Fibroblast of villous mesenchyme (primary cell): Measurements from ENCODE around the gene HCN3. TPM values are rescaled to one million over a fixed set of nuclear protein-coding genes. Genes with fewer than 3 reads are reported as not detected.

Source experiments
- DNase-seq: peaks from one replicate; pipeline ENCODE4 v3.0.0-alpha.2; 2010; ENCODE audit warnings: low read depth
- H3K4me3 ChIP-seq: 2 replicates; pipeline ENCODE4 v1.5.1; 2011; ENCODE audit warnings: low read depth, mild to moderate bottlenecking, low read length
- total RNA-seq: library from RNA; depleted of rRNA; stranded (reverse); fragments of >200 nt; gene quantifications from 2 replicates; pipeline ENCODE4 v1.2.3, GENCODE V29; 2012
- TF ChIP-seq, protein P1 (sequence below): IDR thresholded peaks from 2 replicates; pipeline ENCODE4 v1.5.1; 2012; ENCODE audit warnings: low read depth, mild to moderate bottlenecking, low read length; ENCODE audit not compliant: insufficient read depth

HCN3 gene
- total RNA-seq, 1 donor, result 0.86 TPM

DNA sequence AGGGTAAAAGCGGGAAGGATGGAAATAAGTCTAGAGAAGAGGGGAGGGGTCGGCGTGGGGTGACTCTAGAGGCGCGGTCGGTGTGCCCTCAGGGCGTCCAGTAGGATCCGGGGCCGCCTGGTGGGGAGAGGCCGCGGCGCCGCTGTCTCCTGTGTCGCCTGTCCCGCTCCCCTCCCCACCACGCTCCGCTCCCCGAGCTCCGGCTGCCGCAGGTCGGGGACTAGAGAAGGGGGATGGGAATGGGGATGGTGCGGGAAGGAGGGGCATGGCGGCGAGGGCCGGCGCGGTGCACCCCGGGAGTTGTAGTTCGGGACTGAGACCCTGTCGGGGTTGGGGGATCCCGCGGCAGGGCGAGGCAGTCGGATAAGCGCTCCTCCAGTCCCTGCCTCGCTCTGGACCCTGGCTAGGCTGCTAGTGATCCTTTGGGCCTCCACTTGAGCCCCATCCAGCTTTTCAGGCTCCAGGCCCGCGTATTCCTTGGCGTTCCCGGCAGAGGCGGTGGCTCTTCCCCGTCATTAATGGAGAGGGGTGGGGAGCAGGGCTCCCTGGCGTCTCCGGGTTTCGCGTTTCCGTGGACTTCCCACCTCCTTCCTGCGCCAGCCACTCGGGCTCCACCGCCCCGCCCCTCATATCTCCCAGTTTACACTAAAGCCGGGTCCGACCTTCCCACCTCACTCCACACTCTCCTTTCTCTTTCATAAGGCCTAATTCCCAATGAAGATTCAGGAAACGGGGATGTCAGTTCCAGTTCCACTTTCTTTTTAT lies 21.8 kb upstream of the HCN3 start, which contains the start of gene ENTREP3:
Gene ENTREP3 (minus strand): TSS at position 241 of the 765 bp plus-strand sequence. CDS start 606 bp downstream, outside the sequence.
- TF ChIP-seq, protein P1, sequence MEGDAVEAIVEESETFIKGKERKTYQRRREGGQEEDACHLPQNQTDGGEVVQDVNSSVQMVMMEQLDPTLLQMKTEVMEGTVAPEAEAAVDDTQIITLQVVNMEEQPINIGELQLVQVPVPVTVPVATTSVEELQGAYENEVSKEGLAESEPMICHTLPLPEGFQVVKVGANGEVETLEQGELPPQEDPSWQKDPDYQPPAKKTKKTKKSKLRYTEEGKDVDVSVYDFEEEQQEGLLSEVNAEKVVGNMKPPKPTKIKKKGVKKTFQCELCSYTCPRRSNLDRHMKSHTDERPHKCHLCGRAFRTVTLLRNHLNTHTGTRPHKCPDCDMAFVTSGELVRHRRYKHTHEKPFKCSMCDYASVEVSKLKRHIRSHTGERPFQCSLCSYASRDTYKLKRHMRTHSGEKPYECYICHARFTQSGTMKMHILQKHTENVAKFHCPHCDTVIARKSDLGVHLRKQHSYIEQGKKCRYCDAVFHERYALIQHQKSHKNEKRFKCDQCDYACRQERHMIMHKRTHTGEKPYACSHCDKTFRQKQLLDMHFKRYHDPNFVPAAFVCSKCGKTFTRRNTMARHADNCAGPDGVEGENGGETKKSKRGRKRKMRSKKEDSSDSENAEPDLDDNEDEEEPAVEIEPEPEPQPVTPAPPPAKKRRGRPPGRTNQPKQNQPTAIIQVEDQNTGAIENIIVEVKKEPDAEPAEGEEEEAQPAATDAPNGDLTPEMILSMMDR, result no peak
- H3K4me3 ChIP-seq, result peak within 1 kb of the TSS; percentile 85
- peak; percentile 90 for DNase-seq

DNA sequence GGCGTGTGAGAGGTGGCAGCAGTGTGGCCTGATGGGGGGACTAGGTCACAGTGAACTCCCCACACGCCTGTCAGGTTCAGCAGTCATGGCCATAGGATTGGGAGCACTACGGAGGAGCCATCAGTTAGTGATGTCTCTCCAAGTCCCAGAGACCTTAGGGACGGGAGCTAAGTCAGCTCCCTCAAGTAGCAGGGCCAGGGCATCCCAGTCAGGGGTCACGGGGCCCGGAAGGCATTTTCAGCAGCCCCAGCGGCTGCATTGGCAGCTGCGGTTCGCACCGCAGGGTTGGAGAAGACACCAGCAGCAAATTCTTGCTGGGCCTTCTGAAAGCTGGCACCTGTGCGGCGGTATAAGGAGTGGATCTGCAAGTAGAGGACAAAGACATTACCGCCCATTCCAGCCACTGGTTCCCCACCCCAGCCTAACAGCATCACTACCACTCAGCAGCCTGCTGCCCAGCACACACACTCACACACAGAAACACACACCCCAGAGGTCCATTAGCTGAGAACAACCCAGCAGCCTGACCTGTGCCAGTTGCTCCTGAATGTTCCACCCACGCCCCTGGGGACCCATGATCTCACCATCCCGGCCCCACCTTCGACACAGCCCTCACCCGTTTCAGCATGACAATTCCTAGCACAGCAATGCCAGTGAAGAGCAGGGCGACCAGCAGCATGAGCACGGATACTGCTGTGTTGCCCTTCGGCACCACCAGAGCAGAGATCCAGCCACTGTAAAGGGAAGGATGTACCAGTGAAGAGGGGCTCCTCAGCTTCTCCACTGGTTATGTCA lies 21.0 kb upstream of the HCN3 start:
- DNase-seq, result no peak
- TF ChIP-seq, protein P1, result no peak

DNA sequence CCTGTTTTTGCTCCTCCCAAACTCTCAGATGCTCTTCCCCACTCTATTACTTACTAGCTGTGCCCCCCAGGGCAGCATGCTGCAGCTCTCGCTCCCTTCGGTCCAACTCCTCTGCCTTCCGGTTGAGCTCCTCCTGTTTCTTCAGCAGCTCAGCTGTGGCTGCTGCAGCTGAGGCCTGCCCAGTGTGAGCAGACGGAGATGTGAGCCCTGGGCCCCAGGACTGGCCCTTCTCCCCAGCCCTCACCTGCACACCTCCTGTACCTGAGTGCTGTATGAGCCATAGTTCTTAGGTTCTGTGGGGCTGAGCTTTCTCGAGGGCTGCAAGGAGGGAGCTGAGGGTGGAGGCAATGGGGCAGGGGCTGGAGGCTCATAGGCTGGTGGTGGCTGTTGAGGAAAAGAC lies 17.0 kb upstream of the HCN3 start:
- no peak for DNase-seq

More for the DNA sequence above, 21.0 kb upstream of the HCN3 start:
- peak overlapping the region; percentile 85 for H3K4me3 ChIP-seq

DNA sequence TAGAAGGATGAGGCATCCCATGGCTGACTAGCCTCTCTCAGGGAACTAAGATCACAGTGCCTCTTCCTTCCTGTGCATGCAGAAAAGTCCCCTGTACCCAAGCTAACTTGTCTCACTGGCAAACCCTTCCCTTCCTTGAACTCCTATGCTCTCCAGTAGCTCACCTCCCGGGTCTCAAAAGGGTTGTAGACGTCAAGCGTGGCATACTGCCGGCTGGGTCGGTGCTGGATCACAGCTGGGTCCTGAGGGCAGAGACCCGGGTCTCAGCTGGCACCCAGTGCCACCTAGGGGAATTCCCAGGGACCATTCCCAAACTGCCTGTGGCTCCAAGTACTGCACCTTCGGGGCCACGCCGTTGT lies 15.8 kb upstream of the HCN3 start:
- no peak for DNase-seq
- TF ChIP-seq, protein P1, result no peak
- H3K4me3 ChIP-seq, result peak overlapping the region; percentile 93

More for the DNA sequence above, 17.0 kb upstream of the HCN3 start:
- no peak overlapping the region for H3K4me3 ChIP-seq
- TF ChIP-seq, protein P1, result no peak

DNA sequence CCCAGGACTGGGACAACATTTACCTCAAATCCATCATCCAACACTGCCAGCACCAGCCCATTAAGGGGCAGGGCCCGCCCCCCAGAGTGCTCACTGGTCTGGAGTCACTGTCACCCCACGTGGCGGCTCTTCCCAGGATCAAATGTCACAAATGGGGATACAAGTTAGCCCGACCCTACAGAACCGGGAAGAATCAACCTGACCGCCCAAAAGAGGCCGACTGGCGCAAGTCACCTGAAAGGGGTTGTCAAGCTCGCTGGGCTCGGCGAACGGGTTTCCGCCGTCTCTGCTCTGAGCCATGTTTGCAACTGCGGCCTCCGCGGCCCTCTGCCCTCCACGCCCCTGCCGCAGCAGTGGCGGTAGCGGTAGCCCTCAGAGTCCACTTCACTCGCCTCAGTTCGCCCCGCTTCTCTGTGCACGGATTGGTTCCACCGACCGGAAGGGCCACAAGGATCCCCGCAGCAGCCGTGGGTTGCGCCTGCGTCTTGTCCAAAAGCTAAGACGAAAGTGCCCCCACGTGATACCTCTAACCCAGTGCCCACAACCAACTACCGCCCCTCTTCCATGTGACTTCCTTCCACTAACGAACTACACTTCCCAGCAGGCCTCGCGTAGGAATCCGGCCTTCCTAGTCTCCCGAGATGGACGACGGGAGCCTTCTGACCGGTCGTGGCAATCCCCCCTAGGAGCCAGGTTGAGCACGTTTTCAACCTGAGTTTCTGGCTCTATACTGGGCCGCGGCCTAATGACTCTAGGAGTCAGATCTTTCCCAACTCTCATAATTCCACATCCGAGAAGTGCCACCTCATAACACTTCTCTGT lies 15.2 kb upstream of the HCN3 start, which contains the start of gene SCAMP3:
Gene SCAMP3 (minus strand): TSS at position 509 of the 822 bp plus-strand sequence. CDS start 209 bp downstream, at position 300.
- peak within 1 kb of the TSS; percentile 93 for H3K4me3 ChIP-seq
- DNase-seq, result peak; percentile 99
- TF ChIP-seq, protein P1, result no peak

DNA sequence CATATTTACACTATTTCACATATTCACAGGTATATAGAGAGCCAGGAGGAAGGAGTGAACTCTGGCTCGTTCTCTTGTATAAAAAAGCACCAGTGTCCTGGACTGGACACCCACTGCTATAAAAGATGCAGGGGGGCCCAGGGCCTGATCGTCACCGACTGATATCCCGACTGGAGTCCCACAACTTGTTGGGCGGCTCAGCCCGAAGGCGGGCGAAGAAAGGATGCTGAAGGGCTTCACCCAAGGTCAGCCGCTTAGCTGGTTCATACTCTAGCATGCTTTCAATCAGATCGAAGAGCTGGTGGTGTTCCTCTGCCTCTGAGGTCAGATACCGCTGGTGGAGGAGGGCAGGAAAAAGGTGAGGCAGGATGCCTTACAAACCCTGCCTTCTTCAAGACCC lies 14.2 kb upstream of the HCN3 start:
- TF ChIP-seq, protein P1, result no peak
- DNase-seq, result no peak
- no peak overlapping the region for H3K4me3 ChIP-seq
